ENCODE results near the gene TMPRSS6.
A peak's percentile ranks its signal among the peaks of the same experiment; 100 is the strongest.

Gene TMPRSS6

GRCh38 chr22:37024339-37025157 is 85.0 kb downstream of the TMPRSS6 start:
- no peak for DNase-seq

DNA sequence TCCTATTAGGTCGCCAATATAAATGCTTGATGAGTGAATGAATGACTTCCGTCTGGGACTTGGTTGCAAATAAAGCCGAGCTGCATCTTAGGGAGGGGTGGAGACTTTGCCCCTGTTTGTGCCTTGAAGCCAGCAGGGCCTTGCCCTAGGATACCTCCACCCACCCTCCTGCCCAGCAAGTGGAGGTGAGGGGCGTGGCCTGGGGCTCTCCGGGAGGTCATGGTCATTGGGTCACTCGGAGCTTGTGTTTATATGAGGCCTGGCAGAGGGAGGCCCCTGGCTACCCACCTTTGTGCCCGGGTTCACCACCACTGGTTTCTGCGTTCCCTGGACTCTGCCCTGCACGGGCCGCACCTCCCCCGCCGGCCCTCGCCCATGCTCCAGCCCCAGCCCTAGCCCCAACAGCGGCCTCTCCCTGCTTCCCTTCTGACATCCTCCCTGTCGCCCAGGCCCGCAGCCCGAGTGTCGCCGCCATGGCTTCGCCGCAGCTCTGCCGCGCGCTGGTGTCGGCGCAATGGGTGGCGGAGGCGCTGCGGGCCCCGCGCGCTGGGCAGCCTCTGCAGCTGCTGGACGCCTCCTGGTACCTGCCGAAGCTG is 85.7 kb downstream of the TMPRSS6 start:
- no peak for DNase-seq

- DNase-seq: no peak
Observed at GRCh38 chr22:37022483-37023337, 86.8 kb downstream of the TMPRSS6 start.

- DNase-seq: peak; percentile 72
Observed at GRCh38 chr22:37021710-37022482, 87.6 kb downstream of the TMPRSS6 start.

DNA sequence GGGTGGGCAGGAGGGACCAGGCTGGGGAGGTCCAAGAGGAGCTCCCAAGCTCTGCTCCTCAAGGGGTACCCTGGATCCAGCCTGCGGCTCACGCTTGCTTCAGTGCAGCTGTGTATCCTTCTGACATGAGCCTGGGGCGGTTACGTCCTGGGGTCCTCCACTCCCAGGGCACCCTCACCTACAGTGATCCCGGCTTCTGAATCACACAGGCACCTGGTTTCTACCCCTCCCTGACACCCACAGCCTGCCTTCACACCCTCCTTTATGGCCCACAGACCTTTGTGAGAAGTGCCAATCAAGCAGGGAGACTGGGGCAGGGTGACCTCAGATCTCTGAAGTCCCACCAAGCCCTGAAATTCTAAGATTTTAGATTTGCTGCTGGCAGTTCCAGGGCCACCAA is 88.5 kb downstream of the TMPRSS6 start:
- no peak for DNase-seq

DNA sequence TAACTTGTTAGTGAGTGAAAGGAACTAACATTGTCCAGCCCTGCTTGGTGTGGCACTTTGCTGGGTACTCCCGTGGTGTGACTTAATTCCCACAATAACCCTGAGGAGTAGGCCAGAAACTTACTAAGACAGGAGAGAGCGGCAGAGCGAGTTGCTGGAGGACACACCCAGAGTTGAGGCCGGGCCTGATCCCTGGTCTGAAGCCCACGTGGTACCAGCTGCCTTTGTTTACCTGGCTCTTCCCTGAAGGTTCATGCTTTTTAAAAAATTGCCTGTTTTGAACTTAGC is 89.4 kb downstream of the TMPRSS6 start:
- no peak for DNase-seq

GRCh38 chr22:37019309-37020191 is 90.0 kb downstream of the TMPRSS6 start, which contains the start of the genes MPST and TST:
Gene MPST, plus strand, starts transcription at chr22:37019742. Its CDS starts 95 bp downstream, at chr22:37019837.
Gene TST, minus strand, starts transcription at chr22:37019447. Its CDS starts 715 bp downstream, at chr22:37018732.
- DNase-seq: peak; percentile 38

DNA sequence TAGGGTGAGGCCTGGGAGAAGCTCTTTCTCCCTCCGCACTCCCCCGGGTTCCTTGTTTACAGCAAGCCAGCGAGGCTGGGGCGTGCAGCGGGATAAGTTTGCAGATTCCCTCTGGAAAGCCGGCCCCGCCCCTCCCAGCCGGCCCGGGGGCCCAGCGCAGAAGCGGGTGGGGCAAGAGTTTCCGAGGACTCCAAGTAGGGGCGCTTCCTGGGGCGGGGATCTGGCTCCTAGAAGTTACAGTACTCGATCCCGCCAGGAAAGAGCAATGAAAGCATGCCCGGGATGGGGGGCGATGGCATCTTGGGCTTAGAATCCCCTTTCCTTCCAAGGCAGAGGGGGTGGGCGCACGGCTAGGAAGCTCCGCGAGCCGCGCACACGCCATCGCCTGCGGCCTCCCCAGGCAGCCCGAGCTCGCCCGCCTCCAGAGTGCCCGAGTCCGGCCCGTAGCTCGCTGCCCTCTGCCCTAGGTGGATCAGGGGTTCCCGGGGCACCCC is 90.7 kb downstream of the TMPRSS6 start:
- no peak for DNase-seq

DNA sequence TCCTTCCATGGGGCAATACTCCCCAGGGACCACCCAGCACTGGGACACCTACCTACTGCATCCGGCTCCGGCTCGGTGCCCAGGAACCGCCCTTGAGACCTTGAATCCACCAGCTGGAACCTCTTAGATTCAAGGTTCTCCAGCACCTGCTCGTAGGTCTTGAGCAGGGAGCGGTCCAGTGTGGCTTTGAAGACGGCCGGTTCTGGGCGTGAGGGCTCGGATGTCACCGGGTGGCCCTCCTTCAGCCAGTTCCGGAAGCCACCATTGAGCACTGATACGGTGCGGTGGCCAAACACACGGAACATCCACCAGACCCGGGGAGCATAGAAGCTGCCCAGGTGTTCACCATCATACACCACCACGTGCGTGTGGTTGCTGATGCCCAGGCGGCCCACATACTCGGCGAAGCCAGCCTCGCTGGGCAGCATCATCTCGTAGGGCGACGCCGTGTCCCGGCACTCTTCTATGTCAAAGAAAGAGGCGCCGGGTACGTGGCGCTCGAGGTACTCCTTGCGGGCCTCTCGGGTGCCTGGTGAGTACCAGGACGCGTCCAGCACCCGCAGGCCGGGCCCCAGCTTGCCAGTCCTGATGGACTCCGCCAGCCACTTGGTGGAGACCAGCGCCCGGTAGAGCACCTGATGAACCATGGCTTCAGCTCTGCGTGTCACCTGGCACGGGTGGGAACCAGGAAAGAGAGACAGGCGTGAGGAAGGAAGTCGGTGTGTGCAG is 91.3 kb downstream of the TMPRSS6 start:
- DNase-seq: no peak

- no peak for DNase-seq
Observed at GRCh38 chr22:37017356-37017755, 92.2 kb downstream of the TMPRSS6 start.

GRCh38 chr22:37016134-37016910 is 93.2 kb downstream of the TMPRSS6 start:
- DNase-seq: no peak

DNA sequence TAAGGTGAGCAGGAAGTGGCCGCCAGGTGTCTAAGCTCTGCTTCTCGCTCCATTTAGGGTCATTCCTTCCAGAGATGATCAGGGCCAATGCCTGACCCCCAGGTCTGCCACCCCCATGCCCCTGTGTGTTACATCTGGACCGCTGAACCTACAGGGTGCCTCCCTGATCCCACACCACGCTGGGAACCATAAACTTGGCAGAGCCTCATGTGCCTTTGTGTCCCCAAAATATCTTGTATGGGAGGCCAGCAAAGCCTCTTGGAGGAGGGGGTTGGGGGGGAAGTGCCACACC is 94.0 kb downstream of the TMPRSS6 start:
- no peak for DNase-seq
